GM21529 (cell line): Measurements from ENCODE around the gene IQGAP2.
"Not testable (repeated sequence)": the region's sequence is repeated elsewhere in the genome, so short reads cannot be mapped to it uniquely, and the experiment has no call there.

Experiments used
- ATAC-seq: cut with Tn5 transposase; IDR thresholded peaks from one replicate; pipeline ENCODE4 v1.9.1; 2021; ENCODE audit not compliant: unreplicated experiment

IQGAP2 gene

DNA sequence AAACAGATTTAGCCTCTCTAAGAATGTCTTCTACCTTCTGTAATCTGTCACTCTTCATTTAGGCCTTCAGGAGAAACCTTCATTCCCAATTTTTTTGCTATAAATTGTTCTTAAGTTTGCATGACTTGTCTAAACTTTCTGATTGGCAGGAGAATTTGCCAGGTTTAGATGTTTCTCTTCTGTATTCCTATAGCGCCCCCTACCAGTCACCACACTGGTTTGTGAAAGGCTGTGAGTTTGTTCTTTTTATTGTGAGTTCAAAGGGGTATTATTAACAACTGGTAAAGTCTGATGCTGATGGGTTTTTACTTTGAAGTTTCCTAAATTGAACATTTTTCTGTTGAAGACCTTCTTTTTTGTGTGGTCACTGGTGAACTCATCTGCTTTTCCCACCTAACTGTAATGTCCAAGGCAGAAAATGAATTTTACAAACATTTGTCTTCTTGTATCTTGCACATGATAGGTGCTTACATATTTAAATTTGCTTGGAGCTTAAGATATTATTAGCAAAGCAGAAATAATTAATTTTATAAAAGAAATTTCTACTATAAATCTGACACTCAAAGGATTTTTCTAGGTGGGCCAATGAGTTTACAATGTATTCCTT lies 238.5 kb downstream of the IQGAP2 start:
- no peak for ATAC-seq

DNA sequence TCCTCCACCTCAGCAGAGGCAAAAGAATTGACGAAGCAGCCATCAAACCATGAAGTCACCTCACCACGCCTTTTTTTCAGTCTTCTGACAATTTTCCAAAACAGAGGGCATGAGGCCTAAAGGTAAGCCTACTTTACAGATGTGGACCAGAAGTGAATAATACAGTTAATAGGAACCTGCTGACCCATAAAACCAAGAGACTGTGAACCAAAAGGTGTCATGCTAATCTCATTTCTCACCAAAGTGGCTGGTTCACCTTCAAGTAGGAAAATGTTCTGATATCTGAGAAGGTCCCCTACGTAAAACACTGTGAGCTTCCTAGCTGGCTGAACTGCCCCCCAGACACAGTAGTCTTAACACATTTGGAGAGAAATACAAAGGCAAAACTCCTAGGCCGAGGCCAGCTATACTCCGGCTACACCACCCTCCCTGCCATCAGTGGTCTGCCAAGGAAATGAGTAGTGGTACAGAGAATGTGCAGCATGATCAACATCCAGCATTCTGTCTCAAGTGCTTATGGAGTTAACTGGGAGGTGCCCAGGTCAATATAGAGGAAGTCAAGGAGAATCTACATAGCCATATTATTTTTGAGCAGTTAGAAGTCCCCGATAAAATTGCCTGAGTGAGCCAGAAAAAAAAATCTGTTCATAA lies 239.4 kb downstream of the IQGAP2 start:
- ATAC-seq: no peak

- ATAC-seq: no peak
Observed at GRCh38 chr5:76643371-76643770, 240.3 kb downstream of the IQGAP2 start.

DNA sequence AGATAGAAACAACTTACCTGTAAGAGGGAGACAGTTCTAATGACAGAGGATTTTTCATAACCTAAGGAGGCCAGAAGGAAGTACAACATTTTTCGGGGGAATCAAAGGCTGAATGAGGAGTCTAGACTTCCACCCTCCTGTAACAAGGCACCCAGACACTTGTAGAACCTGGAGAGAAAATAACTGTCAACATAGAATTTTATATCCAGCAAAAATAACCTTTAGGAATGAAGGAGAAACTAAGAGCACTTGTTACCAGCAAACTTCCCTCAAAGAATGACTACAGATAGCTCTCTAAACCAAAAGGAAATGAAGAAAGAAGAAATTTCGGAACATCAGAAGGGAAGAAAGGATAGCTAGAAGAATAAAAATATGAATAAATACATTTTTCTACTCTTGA lies 246.1 kb downstream of the IQGAP2 start:
- ATAC-seq: no peak

- ATAC-seq: no peak
Observed at GRCh38 chr5:76652809-76653414, 249.8 kb downstream of the IQGAP2 start.

- ATAC-seq: no peak
Observed at GRCh38 chr5:76657091-76657490, 254.0 kb downstream of the IQGAP2 start.

- no peak for ATAC-seq
Observed at GRCh38 chr5:76657683-76658311, 254.7 kb downstream of the IQGAP2 start.

GRCh38 chr5:76660360-76660759 lies 257.3 kb downstream of the IQGAP2 start:
- ATAC-seq: no peak

DNA sequence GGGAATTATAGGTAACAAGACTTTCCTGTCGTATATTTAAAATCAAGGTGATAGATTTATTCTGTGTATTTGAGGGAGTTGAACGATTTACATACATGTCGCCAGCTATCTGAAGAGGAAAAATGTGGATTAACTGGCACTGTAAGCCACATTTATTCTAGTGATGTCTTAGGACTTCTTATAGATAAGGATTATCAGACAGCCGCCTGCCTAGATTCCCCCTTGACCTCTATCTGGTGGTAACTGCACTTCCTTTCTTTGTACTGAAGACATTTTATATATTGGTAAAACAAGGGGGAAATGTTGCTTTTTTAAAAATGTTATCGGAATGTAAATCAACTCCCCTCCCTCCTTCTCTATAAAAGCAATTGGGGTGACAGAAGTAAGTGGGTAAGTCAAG lies 259.4 kb downstream of the IQGAP2 start:
- no peak for ATAC-seq

DNA sequence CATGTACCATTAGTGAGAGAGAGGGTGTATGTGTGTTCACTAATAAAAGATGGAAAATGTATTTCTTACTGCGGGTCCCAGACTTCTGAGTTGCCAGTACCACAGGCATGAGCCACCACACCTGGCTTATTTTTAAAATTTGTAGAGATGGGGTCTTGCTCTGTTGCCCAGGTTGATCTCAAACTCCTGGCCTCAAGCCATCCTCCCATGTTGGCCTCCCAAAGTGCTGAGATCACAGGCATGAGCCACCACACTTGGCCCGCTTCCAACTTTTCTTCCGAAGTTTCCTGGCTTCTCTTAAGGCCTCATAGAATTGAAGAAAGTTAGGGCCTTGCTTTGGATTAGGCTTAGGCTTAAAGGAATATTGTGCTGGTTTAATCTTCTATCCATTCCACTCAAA lies 260.5 kb downstream of the IQGAP2 start:
- no peak for ATAC-seq

GRCh38 chr5:76664079-76664478 lies 261.0 kb downstream of the IQGAP2 start:
- no peak for ATAC-seq

- ATAC-seq: no peak
Observed at GRCh38 chr5:76667495-76667894, 264.4 kb downstream of the IQGAP2 start.

- ATAC-seq: no peak
Observed at GRCh38 chr5:76669245-76669644, 266.2 kb downstream of the IQGAP2 start.

DNA sequence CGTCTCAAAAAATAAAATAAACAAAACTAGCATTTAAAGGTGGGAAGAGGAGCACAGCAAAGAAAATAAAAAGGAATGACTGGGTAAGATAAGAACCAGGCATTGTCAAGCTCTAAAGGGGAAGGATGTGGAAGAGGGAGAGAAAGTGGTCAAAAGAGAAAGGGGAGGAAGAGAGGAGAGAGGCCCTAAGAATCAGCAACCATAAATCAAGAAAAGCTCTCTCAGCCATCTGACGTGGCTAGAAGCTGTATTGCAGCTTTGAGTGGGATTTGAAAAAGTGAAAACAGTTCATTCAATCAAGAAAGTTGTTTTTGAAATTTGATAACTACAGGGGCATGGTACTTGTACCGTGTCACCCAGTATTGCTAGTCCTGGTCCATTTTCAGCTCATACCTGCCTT lies 267.4 kb downstream of the IQGAP2 start:
- no peak for ATAC-seq

DNA sequence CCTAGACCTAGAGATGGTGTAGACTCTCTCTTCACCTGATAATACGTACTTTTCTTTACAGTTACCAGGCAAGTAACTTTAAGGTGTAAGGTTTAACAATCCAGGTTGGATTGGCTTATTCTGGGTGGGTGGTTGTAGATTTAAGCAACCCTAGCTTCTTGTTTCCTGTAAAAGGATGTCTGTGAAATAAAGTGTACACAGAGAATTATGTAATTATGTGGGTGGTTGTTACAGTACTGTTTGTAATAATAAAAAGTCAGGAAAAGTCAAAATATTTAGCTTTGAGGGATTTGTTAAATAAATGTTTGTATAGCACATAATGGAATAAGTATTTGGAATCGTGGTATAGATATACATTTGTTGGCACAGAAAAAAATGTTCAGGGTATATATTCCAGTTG lies 269.2 kb downstream of the IQGAP2 start:
- ATAC-seq: no peak

DNA sequence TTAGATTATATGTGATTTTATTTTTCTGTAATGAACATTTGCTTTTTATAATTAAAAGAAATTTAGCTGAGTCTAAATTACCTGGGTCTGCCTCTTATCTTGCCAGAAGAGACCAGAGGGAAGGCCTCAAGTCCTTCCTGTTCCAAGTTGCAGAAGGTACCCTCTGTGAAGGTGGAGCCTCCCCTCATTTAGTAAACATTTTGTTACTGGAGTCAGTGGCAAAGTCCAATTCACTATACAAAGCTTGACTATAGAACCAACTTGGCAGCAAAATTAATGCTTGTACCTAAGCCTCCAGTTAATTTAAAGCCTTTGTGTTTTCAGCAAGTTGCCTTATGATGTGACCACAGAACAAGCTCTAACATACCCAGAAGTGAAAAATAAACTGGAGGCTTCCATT lies 270.0 kb downstream of the IQGAP2 start:
- no peak for ATAC-seq

DNA sequence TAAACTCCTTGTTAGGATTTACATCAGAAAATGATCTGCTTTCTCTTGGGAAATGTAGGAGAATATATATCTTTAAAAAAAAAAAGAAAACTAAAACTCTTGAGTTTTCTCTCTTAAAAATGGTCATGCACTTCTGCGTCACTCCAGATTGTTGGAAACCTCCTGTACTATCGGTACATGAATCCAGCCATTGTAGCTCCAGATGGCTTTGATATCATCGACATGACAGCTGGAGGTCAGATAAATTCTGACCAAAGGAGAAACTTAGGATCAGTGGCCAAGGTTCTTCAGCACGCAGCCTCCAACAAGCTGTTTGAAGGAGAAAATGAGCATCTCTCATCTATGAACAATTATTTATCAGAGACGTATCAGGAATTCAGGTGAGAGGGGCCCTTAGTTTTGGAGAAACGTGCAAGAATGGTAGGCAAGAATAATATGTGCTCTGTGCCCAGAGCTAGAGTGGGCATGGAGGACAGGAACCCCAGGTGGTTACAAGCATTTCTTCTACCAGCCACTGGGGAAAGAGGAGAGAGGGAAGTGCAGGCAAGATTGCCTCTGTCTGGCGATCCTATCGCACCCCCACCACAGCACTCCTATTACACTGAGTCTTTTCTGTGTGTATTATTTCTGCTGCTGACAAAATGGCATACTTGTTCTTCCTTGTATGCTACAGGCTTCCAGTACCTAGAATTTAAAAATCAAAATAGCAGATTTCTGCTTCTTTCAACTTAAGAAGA lies 271.4 kb downstream of the IQGAP2 start:
- no peak for ATAC-seq

DNA sequence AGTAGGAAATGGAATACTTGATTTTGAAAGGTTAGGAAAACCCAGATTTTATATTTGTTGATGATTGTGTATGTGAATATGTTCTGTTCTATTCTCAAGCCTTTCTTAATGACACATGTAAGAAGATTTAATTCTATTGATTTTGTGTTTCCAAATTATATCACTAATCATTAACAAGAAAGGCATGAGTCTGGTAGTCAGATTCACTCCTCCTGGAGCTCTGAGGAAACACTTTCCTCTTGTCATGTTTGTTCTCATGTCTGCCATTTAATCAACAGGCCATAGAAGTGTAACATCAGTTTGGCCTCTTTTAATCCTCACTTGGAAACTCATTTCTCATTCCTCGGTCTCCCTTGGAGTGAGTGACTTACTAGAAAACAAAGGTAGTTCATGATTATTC lies 272.3 kb downstream of the IQGAP2 start:
- ATAC-seq: no peak

DNA sequence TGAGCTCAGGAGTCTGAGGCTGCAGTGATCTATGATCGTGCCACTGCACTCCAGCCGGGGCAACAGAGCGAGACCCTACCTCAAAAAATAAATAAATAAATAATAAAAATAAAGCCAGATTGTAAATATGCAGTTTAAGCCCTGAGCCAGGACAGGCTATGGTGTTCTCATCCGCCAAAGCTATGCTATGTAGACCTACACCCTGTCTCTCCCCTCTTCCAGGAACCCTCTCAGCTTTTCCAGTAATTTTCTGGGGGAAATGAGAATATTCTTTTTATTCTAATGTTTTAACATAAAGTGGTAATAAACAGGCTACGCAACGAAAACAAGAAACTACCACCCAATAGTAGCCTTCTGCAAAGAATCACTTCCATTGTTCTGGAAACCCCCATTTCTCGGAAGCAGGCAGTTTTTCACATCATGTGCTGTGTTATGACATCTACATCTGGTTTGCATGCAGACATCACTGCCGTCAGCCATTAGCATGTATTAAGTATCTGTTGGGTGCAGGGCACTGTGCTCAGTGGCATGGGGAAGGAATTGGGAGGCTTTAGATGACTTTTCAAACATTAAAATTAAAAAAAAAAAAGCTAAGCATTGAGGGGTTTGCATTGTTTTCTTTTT lies 274.9 kb downstream of the IQGAP2 start:
- no peak for ATAC-seq

DNA sequence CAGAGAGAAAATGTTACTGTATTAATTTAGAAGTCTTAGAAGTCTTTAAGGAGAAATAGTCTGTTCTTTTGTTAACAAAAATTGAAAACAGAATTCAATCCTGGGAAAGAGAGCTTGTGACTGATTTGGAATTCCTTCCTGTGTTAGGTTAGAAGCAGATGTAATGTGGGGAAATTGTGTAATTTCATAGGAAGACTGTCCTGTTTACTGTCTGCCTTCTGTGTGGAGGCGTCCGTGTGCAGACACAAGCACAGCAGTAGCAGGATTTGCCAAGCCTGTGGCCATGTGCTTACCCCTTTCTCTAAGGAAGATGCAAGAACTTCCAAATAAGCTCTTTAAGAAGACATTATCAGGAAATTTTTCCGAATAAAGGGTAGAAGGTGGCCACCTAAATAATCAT lies 276.1 kb downstream of the IQGAP2 start:
- no peak for ATAC-seq

DNA sequence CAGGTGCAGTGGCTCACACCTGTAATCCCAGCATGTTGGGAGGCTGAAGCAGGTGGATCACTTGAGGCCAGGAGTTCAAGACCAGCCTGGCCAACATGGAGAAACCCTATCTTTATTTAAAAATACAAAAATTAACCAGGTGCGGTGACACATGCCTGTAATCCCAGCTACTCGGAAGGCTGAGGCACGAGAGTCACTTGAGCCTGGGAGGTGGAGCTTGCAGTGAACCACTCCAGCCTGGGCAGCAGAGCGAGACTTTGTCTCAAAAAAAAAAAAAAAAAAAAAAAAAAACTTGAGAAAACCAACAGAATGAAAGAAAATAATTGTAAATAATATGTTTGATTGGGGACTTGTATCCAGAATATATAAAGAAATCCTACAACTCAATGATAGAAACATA lies 277.7 kb downstream of the IQGAP2 start:
- not testable (repeated sequence) for ATAC-seq
